OCI-LY7 (cell line): ENCODE data around the gene SGMS2. TPM values are rescaled to one million over a fixed set of nuclear protein-coding genes. Genes with fewer than 3 reads are reported as not detected.

Experiments
- BruUV-seq: library from RNA; stranded (reverse); fragments of 400-500 nt; replicated peaks from 2 replicates; lab custom pipeline; 2021; lab: Mats Ljungman, UMichigan
- CTCF ChIA-PET: fragments of 300-600 bp; sonication (Branson Sonifier 250); formaldehyde crosslinking; loops from one replicate; lab custom pipeline; 2022; ENCODE audit warnings: antibody characterized with exemption; ENCODE audit not compliant: unreplicated experiment; lab: Charles Lee
- POLR2A ChIA-PET: fragments of 300-600 bp; sonication (Branson Sonifier 250); formaldehyde crosslinking; loops from one replicate; lab custom pipeline; 2022; ENCODE audit warnings: antibody characterized with exemption; lab: Charles Lee
- DNase-seq: peaks from one replicate; pipeline ENCODE4 v3.0.0-alpha.2; 2015; ENCODE audit warnings: low spot score
- H2AFZ ChIP-seq: fragments of 200-600 bp; sonication (generic), shearing (Covaris generic); 2 replicates; pipeline ENCODE4 v1.6.1; 2014; ENCODE audit warnings: mild to moderate bottlenecking, antibody characterized with exemption, low read length, moderate library complexity
- H3K27ac ChIP-seq: fragments of 200-600 bp; sonication (generic); 2 replicates; pipeline ENCODE4 v1.5.1; 2014; ENCODE audit warnings: mixed run types, low read depth, mild to moderate bottlenecking, moderate library complexity, low read length, inconsistent platforms; ENCODE audit not compliant: poor library complexity, severe bottlenecking
- H3K36me3 ChIP-seq: fragments of 200-600 bp; sonication (generic); 2 replicates; pipeline ENCODE4 v1.6.1; 2014; ENCODE audit warnings: mild to moderate bottlenecking, antibody characterized with exemption, low read length, moderate library complexity, mixed read lengths; ENCODE audit not compliant: insufficient read depth
- H3K4me1 ChIP-seq: fragments of 200-600 bp; sonication (generic); 2 replicates; pipeline ENCODE4 v1.5.1; 2014; ENCODE audit warnings: mild to moderate bottlenecking, low read length; ENCODE audit not compliant: insufficient read depth, poor library complexity, severe bottlenecking
- H3K4me2 ChIP-seq: fragments of 200-600 bp; sonication (generic); 2 replicates; pipeline ENCODE4 v1.6.1; 2014; ENCODE audit warnings: mild to moderate bottlenecking, low read length
- H3K4me3 ChIP-seq: fragments of 200-600 bp; sonication (generic); 2 replicates; pipeline ENCODE4 v1.5.1; 2014; ENCODE audit warnings: mild to moderate bottlenecking, low read depth, low read length; ENCODE audit not compliant: poor library complexity, severe bottlenecking
- H3K79me2 ChIP-seq: fragments of 200-600 bp; sonication (generic); 2 replicates; pipeline ENCODE4 v1.6.1; 2016; ENCODE audit warnings: low read depth, mild to moderate bottlenecking, low read length, moderate library complexity, mixed read lengths; ENCODE audit not compliant: insufficient read depth
- H3K9me2 ChIP-seq: fragments of 200-600 bp; sonication (generic); 2 replicates; pipeline ENCODE4 v1.6.1; 2016; ENCODE audit warnings: mild to moderate bottlenecking, low read length, mixed read lengths; ENCODE audit not compliant: insufficient read depth
- H3K9me3 ChIP-seq: fragments of 200-600 bp; sonication (generic); 2 replicates; pipeline ENCODE4 v1.6.1; 2014; ENCODE audit warnings: mild to moderate bottlenecking, mixed run types, low read length, mixed read lengths
- H4K20me1 ChIP-seq: fragments of 200-600 bp; sonication (generic); 2 replicates; pipeline ENCODE4 v1.6.1; 2014; ENCODE audit warnings: mild to moderate bottlenecking, antibody characterized with exemption, low read length, moderate library complexity, mixed read lengths; ENCODE audit not compliant: insufficient read depth
- CTCF ChIP-seq: fragments of 200-600 bp; sonication (generic); conservative IDR thresholded peaks from 2 replicates; pipeline ENCODE4 v1.5.1; 2014; ENCODE audit warnings: mild to moderate bottlenecking, antibody characterized with exemption, low read length, moderate library complexity, mixed read lengths
- EZH2phosphoT487 ChIP-seq: fragments of 200-600 bp; sonication (generic); IDR thresholded peaks from 2 replicates; pipeline ENCODE4 v1.6.1; 2018; ENCODE audit warnings: low read depth, borderline replicate concordance, mild to moderate bottlenecking, mixed run types, antibody characterized with exemption, low read length, moderate library complexity, mixed read lengths
- intact Hi-C: fragments of 100-400 bp; cut with micrococcal nuclease; formaldehyde crosslinking; loops from one replicate; pipeline ENCODE4 v1.10.0; 2022; ENCODE audit not compliant: unreplicated experiment
- total RNA-seq, 2 experiments: library from RNA; depleted of rRNA in 1 of 2; stranded (reverse); fragments of >200 nt in 1 of 2; shearing (Covaris generic) in 1 of 2; gene quantifications; 2 replicates each; pipeline ENCODE4 v1.2.3, GENCODE V29; 2014 to 2022

Gene SGMS2
- total RNA-seq, 2 experiments from 2014 or later, result not detected

- intact Hi-C loops, result no loop called here
- Histone ChIP-seq H3K9me3 (no peaks in the 10 kb centered on the region), H3K27ac (no peak overlapping the region), H3K4me2 (no peak overlapping the region), H2AFZ (no peak overlapping the region), H3K9me2 (no peaks in the 10 kb centered on the region), H4K20me1 (no peaks in the 10 kb centered on the region), H3K4me1 (no peaks in the 10 kb centered on the region), H3K79me2 (no peaks in the 10 kb centered on the region), H3K4me3 (no peak overlapping the region), H3K36me3 (no peaks in the 10 kb centered on the region)
- no peak for DNase-seq
- no TSS peak for BruUV-seq
- TF ChIP-seq CTCF (no peak), EZH2phosphoT487 (no peak)
- POLR2A ChIA-PET, result no interaction called here
- CTCF ChIA-PET, result no interaction called here
These were observed 73.1 kb downstream of the SGMS2 start for GRCh38 chr4:107897823-107898222.

GRCh38 chr4:107900067-107900466 lies 75.3 kb downstream of the SGMS2 start:
- Histone ChIP-seq H3K9me2 (no peaks in the 10 kb centered on the region), H3K4me3 (no peak overlapping the region), H3K36me3 (no peaks in the 10 kb centered on the region), H2AFZ (no peak overlapping the region), H4K20me1 (no peaks in the 10 kb centered on the region), H3K4me1 (no peaks in the 10 kb centered on the region), H3K79me2 (no peaks in the 10 kb centered on the region), H3K9me3 (no peaks in the 10 kb centered on the region), H3K27ac (no peak overlapping the region), H3K4me2 (no peak overlapping the region)
- BruUV-seq, result no TSS peak
- ChIA-PET POLR2A (interaction anchor here (0.5 to 1.2 kb wide), 3 partner anchors 9 to 646 kb away, joined by 3 read pairs; no protein-coding TSS in a partner anchor), CTCF (no interaction called here)
- TF ChIP-seq EZH2phosphoT487, result no peak
- no peak for TF ChIP-seq CTCF
- intact Hi-C loops, result no loop called here
- no peak for DNase-seq

GRCh38 chr4:107900508-107900907 lies 75.8 kb downstream of the SGMS2 start:
- intact Hi-C loops, result no loop called here
- Histone ChIP-seq H3K9me2 (no peaks in the 10 kb centered on the region), H3K79me2 (no peaks in the 10 kb centered on the region), H3K36me3 (no peaks in the 10 kb centered on the region), H3K9me3 (no peaks in the 10 kb centered on the region), H3K27ac (no peak overlapping the region), H3K4me3 (no peak overlapping the region), H3K4me2 (no peak overlapping the region), H4K20me1 (no peaks in the 10 kb centered on the region), H2AFZ (no peak overlapping the region), H3K4me1 (no peaks in the 10 kb centered on the region)
- BruUV-seq, result no TSS peak
- ChIA-PET CTCF (no interaction called here), POLR2A (interaction anchor here (0.5 to 1.2 kb wide), 3 partner anchors 9 to 646 kb away, joined by 3 read pairs; no protein-coding TSS in a partner anchor)
- TF ChIP-seq EZH2phosphoT487, result no peak
- no peak for TF ChIP-seq CTCF
- no peak for DNase-seq
